ENCODE measurements around the gene RAB20.
"Not testable (repeated sequence)": the region's sequence is repeated elsewhere in the genome, so short reads cannot be mapped to it uniquely, and the experiment has no call there.

RAB20 gene

DNA sequence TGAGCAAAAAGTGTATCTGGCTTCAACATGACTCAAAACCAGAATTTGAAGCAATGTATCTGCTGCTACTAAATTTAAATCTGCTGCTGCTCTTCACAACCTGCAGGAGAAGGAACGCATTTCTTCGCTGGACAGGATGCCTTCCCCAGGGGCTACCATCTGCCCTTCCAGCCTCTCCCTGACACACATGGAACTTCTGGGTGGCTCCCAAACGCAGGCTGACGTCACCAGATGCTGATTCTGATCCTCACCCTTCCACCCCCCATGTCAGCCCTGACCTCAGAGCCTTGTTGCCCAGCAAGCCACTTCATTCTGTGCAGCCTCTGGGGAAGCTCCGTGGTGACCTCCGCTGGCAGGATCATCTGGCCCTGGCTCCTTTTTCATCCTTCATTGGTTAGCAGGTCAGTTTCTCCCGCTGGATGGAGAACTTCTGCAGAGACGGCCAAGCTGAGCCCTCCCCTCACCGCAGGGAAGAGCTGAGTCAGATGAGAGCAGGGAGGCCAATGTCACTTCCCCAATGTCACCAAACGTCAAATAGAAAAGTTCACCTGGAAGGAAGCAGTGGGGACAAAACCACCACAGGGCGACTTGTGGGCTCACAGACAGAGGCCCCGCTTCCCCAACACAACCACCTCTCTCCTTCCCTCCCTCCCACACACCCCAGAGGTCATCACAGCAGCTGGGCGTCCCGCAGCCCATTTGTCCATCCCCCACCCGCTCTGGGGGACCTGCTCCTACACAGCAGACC lies 14.0 kb upstream of the RAB20 start:
- no peak for DNase-seq (ENCODE audit: low spot score)

DNA sequence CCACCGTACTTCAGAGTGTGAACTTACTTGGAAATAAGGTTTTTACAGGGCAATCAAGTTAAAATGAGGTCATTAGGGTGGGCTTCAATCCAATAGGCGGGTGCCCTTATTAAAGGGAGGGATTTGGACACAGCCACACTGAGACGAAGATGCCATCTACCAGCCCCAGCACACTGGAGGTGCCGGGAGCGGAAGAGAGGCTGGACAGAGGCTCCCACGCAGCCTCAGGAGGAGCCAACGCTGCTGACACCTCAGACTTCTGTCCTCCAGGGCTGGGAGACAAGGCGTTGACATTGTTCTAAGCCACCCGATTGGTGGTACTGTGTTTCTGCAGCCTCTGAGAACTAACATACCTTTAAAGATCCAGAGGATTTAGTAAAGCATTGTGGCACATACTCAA lies 12.6 kb upstream of the RAB20 start:
- no peak for DNase-seq (ENCODE audit: low spot score)

DNA sequence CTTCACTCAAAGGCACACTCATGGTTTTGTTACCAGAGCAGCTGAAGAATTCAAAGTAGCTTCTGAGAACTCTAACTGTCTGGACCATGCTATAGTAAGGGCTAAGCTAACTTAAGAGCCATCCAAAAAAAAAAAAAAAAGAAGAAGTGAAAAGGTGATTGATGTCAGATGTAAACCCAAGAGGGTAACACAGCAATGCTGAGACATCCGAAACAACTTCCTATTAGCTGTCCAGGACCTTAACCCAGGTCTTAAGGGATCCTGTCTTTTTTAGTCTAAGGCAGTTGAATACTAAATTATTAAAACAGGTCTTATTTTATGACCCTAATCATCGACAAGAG lies 11.2 kb upstream of the RAB20 start:
- no peak for DNase-seq (ENCODE audit: low spot score)

DNA sequence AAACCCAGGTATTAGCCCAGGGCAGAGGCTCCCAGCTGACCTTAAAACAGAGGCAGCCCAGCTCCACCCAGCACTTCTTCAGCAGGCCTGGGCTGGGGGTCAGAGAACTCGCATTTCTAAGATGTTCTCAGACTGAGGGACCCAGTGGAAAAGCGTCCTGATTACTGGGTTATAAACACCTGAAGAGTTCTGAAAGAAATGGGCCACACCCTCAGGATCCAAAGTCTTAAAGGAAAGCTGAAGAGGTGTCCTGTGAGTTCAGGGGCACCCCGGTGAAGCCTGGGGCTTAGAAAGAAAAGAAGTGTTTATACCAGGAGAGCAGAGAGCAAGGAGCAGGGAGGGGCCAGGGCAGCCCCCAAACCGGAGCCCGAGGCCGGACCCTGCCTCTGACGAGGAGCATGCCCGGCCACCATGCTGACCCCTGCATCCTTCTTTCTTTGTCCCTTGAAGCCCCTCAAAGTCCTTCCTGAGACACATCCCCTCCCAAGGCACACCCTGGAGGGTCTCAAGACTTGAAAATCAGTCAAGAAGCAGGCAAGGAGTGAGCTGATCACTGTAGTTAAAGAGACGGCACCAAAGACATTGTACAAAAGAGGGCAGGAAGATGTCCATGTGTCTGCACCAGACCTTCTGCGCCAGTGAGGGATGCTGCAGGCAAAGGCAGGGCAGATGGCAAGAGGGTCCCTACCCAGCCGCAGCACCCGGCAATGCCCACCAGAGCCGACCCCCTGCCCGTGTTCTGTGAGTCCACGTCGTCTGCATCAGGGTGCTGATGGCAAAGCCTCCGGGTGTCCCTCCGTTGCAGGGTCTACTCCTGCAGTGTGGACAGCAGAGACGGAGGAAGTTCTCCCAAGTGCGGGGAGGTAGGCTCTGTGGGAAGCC lies 10.6 kb upstream of the RAB20 start:
- no peak for DNase-seq (ENCODE audit: low spot score)

DNA sequence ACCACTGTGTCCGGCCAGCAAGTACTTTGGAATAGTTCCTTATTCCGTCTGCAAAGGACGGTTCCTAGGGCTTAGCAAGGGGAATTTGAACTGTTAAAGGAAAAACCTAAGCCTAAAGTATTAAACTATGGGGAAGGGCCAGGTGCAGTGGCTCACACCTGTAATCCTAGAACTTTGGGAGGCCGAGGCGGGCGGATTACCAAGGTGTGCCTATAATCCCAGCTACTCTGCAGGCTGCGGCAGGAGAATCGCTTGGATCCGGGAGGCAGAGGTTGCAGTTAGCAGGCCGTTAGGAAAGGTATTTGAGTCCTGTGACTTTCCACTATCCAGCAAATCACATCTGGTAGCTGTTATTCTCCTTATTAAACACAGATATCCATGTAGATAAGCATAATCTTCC lies 9.4 kb upstream of the RAB20 start:
- DNase-seq (ENCODE audit: low spot score) = no peak

DNA sequence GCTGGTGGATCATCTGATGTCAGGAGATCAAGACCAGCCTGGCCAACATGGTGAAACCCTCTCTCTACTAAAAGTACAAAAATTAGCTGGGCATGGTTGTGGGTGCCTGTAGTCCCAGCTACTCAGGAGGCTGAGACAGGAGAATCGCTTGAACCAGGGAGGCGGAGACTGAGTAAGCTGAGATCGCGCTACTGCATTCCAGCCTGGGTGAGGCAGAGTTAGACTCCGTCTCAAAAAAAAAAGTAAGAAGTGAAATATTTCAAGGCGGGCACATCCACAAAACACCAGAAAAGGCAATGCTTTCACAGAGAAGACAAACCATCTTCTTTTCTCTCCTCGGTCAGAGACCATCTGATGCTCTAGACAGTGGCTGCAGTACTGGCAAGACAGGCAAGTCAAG lies 8.4 kb upstream of the RAB20 start:
- DNase-seq (ENCODE audit: low spot score) = not testable (repeated sequence)

DNA sequence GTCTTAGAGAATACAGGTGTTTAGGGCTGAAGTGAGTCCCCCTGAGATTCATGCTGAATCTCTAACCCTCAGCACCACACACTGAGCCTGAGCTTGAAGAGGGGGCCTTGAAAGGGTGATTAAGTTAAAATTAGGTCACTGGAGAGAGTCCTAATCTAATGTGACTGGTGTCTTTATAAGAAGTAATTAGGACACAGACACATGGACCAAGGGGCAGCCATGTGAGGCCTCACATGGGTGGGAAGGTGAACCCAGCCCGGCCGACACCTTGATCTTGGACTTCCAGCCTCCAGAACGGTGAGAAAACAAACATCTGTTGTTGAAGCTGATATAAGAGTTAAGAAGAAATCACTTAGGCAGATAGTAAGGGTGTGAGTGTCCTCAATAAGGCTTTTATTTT lies 7.1 kb upstream of the RAB20 start:
- DNase-seq (ENCODE audit: low spot score) = no peak

DNA sequence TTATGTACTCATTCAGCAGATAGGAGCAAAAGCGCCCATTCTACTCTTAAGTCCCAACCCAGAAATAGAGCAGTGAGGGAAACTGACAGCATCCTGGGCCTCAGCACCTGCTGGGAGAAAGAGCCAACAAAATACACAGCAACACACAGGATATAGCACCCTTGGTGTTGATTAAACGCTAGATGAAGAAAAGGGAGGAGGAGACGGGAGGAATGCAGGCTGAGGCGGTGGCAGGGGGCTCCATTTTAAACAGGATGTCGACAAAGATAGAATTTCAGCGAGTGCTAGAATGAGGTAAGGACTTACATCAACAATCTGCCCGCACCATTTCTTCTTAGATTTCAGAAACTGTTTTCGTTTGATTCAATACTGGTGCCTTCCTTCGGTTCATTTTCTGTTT lies 4.6 kb upstream of the RAB20 start:
- DNase-seq (ENCODE audit: low spot score) = no peak

DNA sequence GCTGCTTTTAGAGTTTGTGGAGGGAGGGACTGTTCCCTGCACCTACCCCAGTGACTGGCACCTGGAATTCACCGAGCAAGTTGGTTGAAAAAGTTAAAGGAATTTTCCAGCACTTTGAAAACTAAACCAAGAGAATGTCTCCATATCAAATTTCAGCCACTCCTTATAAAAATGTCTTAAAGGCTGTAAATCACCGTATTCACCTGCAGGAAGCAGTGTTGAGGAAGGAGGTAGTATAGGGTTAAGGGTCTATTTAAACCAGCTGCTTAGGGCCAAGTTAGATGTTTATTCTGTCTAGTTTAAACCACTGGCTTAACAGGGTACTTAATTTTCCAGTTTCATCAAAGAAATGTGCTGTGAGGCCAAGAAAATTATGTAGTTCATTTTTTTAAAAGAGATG lies 3.8 kb upstream of the RAB20 start:
- no peak for DNase-seq (ENCODE audit: low spot score)

DNA sequence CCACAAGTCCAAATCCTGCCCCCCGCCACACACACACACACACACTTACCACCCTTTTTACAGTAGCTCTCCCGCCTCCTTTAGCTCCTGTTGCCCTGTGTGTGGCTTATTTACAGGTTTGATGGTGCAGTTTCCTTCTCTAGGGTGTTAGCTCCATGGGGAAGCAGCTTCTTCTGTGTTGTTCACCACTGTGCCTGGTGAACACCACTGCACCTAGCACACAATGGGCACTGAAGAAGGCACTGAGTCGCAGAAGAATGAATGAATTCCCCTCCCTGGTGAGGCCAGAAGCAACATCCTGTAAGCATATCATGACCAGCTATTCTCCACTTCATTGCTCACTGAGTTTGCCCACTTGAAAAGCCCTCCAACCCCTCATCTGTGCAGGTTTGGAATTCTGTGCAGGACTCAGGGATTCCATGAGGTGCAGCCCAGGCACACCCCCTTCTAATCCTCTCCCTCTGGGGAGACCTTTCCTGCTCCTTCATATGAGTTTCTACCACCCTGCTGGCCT lies 3.0 kb upstream of the RAB20 start:
- no peak for DNase-seq (ENCODE audit: low spot score)

DNA sequence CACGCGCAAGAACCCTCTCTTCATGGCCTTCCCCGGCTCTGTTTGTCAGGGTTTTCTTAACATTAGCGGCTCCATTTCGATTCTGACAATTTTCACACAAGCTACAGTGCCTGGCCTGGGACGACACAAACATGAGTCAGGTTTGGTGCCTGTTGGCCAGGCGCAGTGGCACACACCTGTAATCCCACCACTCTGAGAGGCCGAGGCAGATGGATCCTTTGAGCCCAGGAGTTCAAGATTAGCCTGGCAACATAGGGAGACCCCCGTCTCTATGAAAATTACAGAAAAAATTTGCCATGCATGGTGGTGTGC lies 1.9 kb upstream of the RAB20 start:
- no peak for DNase-seq (ENCODE audit: low spot score)

DNA sequence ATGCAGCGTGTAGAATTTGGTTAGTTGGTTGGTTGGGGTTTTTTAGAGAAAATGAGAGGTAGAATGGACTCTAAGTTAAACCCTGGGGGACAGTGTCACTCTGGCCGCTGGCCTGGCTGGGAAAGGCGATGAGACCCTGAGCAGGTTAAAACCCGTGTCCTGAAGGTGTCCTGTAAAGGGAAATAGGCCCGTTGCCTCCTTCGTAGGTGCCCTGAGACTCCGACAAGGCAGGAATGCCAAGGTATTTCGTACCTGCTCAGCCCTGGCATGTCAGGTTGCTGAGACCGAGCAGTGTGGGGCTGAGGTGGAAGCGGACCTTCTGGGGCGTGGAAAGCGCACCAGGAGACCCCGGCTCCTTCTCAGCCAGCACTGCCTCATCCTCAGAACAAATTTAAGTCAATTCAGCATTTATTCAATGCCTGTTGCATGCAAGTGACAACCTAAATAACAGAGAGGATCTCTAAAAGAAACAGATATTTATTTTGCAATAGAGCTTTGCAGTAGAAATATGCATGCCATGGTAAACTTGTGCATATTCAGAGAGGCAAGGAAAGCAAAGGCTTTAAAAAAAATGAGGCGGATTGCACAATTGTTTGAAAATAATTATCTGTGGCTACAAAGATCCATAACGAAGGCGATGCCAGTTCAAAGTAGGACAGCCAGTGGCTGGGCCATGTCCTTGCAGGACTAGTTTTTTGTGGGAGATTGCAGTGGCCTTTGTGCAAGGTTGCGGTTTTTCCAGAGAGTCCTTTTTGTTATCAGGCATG lies 1.4 kb upstream of the RAB20 start:
- DNase-seq (ENCODE audit: low spot score) = no peak

DNA sequence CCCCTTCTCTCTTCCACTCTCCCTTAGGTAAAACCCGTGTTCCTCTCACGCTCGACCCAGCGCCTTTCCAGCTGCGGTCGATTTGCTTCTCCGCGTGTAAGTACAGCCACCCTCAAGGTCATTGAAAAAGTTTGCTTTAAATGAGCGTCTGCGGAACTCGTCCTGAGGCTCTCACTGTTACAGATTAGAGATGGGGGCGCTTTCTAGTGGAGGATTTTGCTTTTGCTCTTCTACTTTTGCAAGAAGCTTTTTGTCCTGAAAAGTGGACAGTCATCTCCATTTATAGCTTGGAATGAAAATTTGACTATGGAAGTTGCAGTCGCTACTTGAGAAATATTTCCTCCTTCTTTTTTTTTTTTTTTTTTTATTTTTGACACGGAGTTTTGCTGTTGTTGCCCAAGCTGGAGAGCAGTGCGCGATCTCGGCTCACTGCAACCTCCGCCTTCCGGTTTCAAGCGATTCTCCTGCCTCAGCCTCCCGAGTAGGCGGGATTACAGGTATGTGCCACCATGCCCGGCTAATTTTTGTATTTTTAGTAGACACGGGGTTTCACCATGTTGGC lies 595 bp upstream of the RAB20 start:
- DNase-seq (ENCODE audit: low spot score) = no peak

DNA sequence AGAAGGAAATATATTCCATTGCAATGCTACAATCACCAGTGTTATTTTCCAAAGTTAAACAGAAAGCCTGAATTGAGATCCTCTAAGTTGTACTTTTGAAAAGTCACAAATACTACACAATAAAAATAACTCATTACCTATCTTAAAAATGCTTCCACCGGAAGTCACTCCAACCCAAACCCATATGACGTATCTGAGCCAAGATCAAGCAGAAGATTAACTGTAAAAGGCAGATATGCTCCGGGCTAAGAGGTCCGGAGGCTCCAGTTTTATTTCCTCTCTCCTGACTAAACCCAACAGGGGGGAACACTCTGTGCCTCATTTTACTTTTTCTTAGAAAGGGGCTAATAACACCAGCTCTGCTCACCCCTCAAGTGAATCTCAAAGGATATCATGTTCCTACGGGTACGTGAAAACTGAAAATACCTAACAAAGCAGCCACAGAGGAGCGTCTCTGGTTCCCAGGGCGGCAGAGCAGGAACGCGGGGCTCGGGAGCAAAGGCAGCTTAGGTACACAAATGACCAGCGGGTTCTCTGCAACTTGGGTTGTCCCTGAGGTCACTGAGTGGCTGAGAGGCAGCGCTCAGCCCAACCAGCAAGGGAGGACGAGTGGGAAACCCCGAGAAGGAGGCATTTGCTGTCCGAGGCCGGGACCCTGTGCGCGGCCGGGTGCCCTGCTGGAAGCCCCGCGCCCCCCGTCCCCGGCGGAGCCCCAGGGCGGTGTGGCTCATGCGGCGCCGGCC lies 750 bp downstream of the RAB20 start:
- DNase-seq (ENCODE audit: low spot score) = no peak

DNA sequence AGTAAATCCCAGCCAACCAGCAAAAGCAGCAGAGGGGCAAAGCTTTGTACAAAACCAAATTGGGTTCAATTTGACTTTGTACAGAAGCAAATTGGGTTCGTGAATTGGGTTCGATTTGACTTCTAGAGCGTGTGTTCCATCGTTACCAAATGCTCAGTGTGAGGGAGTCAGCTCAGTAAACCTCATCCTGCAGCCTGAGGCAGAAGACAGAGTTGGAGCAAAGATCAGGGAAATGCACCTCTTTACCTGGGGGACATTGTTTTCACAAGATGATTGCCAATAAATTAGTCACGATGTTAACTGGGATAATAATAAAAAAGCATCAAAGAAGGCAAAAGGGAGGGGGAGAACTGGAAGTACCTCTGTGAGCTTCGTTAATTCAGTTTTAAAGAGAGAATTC lies 1.5 kb downstream of the RAB20 start:
- no peak for DNase-seq (ENCODE audit: low spot score)

DNA sequence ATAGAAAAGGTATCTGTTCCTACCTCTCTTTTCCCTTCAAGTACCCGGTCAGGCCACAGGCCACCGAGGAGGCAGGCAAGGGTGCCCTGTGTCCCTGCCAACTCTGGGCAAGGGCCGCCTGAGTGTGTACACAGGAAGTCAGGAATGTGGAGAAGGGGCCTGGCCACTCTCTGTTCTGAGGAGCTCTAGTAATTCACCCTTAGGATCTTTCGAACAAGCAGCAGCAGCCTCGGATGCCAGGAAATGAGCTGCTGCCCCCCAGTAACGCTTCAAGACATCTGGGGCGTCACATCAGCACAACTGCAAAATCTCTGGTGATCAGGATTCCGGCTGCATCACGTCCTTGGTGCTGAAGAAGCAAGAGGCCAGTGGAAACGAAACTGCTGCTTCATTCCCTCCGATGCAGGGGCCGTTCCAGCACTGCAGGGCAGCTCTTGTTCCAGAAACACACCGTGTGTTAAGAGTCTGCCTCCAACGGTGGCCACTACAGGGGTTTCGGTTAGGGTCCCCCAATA lies 2.0 kb downstream of the RAB20 start:
- no peak for DNase-seq (ENCODE audit: low spot score)

DNA sequence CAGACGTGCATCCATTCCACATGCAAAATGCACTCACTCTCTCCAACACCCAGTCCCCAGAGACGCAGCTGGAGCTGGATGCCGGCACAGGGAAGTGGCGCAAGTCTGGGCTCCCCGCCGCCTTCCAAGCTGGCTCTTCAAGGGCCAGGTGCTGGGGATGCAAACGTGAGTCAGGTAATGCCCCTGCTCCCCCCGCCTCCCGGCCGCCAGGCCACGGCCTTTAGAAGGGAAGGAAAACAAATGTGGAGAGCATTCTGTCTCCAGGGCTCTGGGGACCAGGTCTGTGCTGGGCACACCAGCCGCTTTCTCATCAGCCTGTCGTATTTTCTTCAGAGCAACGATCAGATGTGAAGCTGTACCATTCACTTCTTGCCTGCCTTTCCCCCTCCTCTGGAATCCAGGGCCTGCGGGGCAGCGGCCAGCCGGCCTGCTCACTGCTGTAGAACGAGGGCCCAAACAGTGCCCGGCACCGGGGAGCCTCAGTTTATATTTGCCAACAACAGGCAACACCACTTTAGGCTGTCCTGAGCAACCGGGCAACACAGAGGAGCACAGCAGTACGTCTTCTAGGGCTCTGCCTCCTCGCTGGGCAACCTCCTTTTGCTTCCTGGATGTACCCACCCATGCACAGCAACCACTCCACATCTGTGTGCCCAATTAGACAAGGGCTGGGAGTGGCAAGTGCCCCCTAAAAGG lies 3.8 kb downstream of the RAB20 start:
- DNase-seq (ENCODE audit: low spot score) = no peak

DNA sequence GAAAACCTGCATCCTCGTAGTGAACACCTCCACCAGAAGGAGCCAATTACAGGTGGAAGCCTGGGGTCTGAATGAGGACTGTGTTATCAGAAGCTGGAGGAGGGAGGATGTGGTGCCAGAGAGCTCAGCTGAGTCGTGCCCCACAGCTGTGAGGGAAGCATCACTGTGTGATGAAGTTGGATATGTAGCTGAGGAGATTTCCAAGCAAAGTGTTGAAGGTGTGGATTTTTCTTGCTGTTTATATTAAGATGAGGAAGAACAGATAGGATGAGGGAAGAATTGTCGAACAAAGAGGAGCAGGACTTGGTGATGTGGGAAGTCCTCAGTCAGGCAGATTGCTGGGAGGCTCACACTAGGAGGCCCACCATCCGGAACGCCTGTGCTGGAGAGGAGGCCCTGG lies 4.4 kb downstream of the RAB20 start:
- no peak for DNase-seq (ENCODE audit: low spot score)

DNA sequence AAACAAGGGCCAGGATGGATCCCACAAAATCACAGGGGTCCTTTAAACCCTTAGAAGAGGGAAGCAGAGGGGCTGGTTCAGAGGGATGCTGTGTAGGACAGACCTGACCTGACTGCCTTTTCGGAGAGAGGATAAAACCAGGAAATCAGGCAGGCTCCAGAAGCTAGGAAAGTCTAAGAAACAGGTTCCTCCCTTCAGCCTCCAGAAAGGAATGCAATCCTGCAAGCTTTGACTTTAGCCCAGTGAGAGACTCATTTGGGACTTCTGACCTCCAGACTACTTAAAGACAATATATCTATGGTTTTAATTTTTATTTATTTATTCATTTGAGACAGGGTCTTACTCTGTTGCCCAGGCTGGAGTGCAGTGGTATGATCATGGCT lies 5.3 kb downstream of the RAB20 start:
- DNase-seq (ENCODE audit: low spot score) = no peak

DNA sequence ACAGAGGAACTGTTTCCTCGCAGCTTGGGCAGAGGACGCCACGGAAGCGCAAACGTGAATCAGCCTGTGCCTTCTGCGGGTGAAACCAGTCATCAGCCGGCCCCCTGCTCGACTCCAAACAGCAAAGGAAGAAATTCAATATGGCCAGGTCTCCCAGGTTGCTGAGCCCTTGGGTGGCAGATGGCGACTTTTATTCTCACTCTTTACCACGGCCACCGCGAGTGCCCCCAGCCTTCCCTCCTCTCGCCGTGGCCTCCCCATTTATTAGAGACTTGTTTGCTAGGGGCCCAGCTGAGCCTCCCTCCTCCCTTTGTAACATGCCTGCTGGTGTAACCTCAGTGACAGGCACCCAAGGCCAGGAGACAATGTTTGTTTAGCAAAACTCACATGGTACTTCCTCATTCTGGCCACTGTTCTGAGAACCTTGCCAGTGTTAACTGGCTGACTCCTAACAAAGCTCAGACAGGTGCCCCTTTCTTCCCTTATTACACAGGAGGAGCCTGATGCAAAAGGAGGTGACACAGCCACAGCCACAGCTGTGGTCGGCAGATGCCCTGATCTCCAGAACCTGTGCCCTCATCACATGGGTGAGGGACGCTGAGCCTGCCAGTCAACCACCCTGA lies 5.8 kb downstream of the RAB20 start:
- DNase-seq (ENCODE audit: low spot score) = no peak

DNA sequence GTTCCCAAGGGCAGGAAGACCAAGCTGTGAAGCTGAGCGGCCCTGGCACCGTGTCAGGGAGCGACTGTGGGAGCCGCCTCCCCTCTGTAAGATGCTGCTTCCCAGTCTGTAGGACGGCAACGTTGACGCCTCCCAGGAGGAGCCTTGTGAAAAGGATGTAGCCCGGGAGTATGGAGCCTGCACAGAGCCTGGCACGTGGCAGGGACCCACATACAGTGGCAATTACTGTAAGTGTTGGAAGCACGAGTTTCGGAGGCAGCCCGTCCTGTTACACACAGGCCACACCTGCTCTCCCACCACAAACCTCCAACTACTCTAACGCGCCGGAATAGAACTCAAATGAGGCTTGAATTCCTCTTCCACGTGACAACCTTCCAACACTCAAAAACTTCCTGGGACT lies 6.6 kb downstream of the RAB20 start:
- no peak for DNase-seq (ENCODE audit: low spot score)

Measured in HuH-7.5 (cell line).